Stimulated activated naive B cell treated with anti-CD40 and anti-IgM and Interleukin-4, amounts not matched to agents 10 μg/mL and 1 μg/mL and 100 μg/mL, for 72 hours (primary cell): ENCODE results near the gene ZNF853.
"Not testable (repeated sequence)": the region's sequence is repeated elsewhere in the genome, so short reads cannot be mapped to it uniquely, and the experiment has no call there.

ENCODE experiments used
- ATAC-seq, 2 donors: fragments of 150-1000 bp; cut with Tn5 transposase; replicated peaks; 2 replicates each; pipeline ENCODE4 v1.10.0; 2021; ENCODE audit warnings: moderate library complexity in 1 of 2
- DNase-seq: peaks from one replicate; pipeline ENCODE4 v3.0.0; 2021
- H3K27ac Mint-ChIP-seq: one replicate; pipeline ENCODE4 v1.8.0; 2022; ENCODE audit warnings: mild to moderate bottlenecking, mixed read lengths
- H3K27me3 Mint-ChIP-seq, 2 donors: one replicate each; pipeline ENCODE4 v1.8.0; 2022; ENCODE audit warnings: mixed read lengths in 2 of 2
- H3K36me3 Mint-ChIP-seq, 2 donors: one replicate each; pipeline ENCODE4 v1.8.0; 2022; ENCODE audit warnings: mixed read lengths in 2 of 2, mild to moderate bottlenecking in 1 of 2
- H3K4me1 Mint-ChIP-seq, 2 donors: one replicate each; pipeline ENCODE4 v1.8.0; 2022; ENCODE audit warnings: mixed read lengths in 2 of 2, mild to moderate bottlenecking in 1 of 2
- H3K4me3 Mint-ChIP-seq, 2 donors: one replicate each; pipeline ENCODE4 v1.8.0; 2022; ENCODE audit warnings: mild to moderate bottlenecking in 2 of 2, mixed read lengths in 2 of 2, moderate library complexity in 1 of 2
- H3K9me3 Mint-ChIP-seq, 2 donors: one replicate each; pipeline ENCODE4 v1.8.0; 2022; ENCODE audit warnings: mixed read lengths in 2 of 2, mild to moderate bottlenecking in 1 of 2

The ZNF853 gene

DNA sequence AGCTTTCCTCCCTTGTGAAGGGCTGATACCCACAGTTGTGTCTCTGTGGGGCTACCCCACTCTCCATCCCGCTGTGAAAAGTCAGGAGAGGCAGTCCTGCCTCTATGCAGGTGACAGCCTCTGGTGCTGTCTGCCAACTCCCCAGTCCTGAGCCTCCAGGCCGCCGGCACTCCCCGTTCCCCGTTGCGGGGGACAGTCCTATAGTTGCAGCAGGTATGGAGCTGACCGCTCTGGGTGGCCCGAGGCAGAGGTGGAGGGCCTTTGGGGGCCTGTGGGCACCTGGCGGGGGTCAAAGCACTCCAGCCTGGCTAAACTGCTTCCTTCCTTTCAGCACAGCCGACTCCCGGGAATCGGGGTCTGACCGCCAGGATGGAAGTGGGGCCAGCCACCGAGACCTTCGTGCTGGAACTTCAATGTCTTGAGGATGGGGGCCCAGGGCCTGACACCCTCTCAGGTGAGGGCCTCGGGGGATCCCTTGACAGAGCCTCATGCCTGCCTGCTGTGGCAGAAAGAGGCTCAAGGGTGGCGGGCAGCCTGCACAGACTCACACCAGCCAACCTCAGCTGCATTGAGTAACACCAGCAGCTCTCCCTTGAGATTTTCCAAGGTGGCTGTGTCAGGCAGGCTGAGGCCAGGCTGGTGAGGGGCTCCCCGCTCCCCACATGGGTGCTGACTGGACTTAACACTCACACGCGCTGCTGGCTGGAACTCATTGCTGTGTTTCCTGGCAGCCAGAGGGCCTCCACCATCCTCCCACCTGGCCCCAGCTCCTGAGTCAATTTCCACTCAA lies 1.6 kb downstream of the ZNF853 start:
- H3K36me3 Mint-ChIP-seq: peaks cover 7 to 14% of the 10 kb centered on the region in 2 donors
- peak overlapping the region in 1 of 2 donors; percentile 67 for H3K4me3 Mint-ChIP-seq
- peaks cover 24 to 46% of the 10 kb centered on the region in 2 donors for H3K4me1 Mint-ChIP-seq
- DNase-seq: no peak
- no peak for ATAC-seq
- H3K27me3 Mint-ChIP-seq: peaks cover 0 to 4% of the 10 kb centered on the region in 2 donors
- H3K27ac Mint-ChIP-seq: no peak overlapping the region
- H3K9me3 Mint-ChIP-seq: no peaks in the 10 kb centered on the region

DNA sequence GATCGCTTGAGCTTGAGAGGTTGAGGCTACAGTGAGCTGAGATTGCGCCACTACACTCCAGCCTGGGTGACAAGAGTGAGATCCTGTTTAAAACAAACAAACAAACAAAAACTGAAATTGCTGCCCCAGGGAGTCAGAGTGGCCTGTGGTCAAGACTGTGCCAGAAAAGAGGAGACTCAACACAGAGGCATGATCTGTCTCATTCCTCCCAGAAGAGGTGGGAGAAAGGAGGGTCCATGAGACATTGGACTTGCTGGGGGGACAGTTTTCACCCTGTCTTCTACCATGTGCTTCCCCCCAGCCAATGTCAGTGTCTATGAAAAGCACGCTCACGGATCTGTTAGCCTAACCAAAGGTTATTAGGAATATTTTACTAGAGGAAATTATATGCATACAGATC lies 3.2 kb downstream of the ZNF853 start:
- Mint-ChIP-seq H3K9me3 (no peaks in the 10 kb centered on the region), H3K27ac (peak overlapping the region; percentile 73), H3K4me3 (no peak overlapping the region), H3K27me3 (no peaks in the 10 kb centered on the region), H3K4me1 (peaks cover 20 to 51% of the 10 kb centered on the region in 2 donors), H3K36me3 (peaks cover 7 to 17% of the 10 kb centered on the region in 2 donors)
- ATAC-seq (no peak), DNase-seq (no peak)

DNA sequence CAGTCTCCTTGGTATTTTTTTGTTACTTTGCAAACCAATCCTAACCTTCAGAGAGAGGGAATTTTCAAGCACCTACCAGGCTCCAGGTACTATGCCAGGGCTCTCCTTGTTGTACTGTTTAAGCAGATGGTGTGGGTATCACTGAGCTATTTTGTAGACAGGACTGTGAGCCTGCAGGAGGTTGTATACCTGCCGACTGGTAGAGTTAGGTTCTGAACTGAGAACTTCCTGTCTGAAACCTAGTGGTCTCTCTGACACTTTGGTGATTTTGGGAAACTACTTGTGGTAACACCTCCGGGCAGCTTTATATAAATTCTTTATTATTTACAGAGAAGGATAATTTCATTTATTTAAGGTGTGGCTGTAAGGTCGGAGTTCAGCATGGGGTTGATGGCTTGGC lies 4.6 kb downstream of the ZNF853 start:
- Mint-ChIP-seq H3K4me3 (no peak overlapping the region), H3K27me3 (no peaks in the 10 kb centered on the region), H3K36me3 (peaks cover 7 to 17% of the 10 kb centered on the region in 2 donors), H3K4me1 (peaks cover 28 to 55% of the 10 kb centered on the region in 2 donors), H3K27ac (no peak overlapping the region), H3K9me3 (no peaks in the 10 kb centered on the region)
- ATAC-seq: no peak
- DNase-seq: no peak

DNA sequence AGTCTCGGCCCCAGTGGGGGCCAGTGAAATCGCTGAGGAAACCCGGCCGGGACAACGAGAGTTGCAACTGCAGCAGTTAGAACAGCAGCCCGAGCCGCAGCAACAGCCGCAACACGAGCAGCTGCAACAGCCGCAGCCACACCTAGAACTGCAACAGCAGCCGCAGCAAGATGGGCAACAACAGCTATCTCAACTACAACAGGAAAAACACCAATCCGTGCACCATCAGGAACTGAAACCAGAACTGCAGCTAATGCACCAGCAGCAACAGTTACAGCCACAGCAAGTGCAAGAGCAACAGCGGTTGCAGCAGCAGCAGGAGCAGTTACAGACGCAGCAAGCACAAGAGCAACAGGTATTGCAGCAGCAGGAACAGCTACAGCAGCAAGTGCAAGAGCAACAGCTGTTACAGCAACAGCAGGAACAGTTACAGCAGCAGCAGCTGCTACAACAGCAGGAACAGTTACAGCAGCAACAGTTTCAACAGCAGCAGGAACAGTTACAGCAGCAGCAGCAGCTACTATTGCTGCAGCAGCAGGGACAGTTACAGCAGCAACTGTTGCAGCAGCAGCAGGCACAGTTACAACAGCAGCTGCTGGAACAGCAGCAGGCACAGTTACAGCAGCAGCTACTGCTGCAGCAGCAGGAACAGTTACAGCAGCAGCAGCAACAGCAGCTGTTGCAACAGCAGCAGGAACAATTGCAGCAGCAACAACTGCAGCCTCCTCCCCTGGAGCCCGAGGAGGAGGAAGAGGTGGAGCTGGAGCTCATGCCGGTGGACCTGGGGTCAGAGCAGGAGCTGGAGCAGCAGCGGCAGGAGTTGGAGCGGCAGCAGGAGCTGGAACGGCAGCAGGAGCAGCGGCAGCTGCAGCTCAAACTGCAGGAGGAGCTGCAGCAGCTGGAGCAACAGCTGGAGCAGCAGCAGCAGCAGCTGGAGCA lies 6.1 kb downstream of the ZNF853 start:
- no peaks in the 10 kb centered on the region for H3K27me3 Mint-ChIP-seq
- no peaks in the 10 kb centered on the region for H3K9me3 Mint-ChIP-seq
- DNase-seq (no peak), ATAC-seq (peak; percentile 57 to 59)
- peak overlapping the region; percentile 25 for H3K27ac Mint-ChIP-seq
- H3K4me1 Mint-ChIP-seq: peaks cover 28 to 47% of the 10 kb centered on the region in 2 donors
- H3K4me3 Mint-ChIP-seq: no peak overlapping the region
- H3K36me3 Mint-ChIP-seq: peaks cover 7 to 17% of the 10 kb centered on the region in 2 donors

DNA sequence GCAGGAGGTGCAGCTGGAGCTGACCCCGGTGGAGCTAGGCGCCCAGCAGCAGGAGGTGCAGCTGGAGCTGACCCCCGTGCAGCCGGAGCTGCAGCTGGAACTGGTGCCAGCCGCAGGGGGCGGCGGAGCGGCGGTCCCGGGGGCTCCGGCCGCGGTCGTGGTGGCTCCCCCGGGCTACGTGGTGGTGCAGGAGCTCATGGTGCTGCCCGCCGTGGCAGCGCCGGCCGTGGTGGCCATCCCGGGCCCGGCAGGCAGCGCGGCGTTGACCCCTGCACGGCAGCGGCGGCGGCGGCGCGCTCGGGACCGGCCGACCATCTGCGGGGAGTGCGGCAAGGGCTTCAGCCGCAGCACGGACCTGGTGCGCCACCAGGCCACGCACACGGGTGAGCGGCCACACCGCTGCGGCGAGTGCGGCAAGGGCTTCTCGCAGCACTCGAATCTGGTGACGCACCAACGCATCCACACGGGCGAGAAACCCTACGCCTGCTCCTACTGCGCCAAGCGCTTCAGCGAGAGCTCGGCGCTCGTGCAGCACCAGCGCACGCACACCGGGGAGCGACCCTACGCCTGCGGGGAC lies 6.8 kb downstream of the ZNF853 start:
- Mint-ChIP-seq H3K27ac (no peak overlapping the region), H3K27me3 (no peaks in the 10 kb centered on the region), H3K4me3 (no peak overlapping the region), H3K36me3 (peaks cover 7 to 17% of the 10 kb centered on the region in 2 donors), H3K9me3 (no peaks in the 10 kb centered on the region), H3K4me1 (peaks cover 27 to 44% of the 10 kb centered on the region in 2 donors)
- no peak for ATAC-seq
- DNase-seq: no peak

DNA sequence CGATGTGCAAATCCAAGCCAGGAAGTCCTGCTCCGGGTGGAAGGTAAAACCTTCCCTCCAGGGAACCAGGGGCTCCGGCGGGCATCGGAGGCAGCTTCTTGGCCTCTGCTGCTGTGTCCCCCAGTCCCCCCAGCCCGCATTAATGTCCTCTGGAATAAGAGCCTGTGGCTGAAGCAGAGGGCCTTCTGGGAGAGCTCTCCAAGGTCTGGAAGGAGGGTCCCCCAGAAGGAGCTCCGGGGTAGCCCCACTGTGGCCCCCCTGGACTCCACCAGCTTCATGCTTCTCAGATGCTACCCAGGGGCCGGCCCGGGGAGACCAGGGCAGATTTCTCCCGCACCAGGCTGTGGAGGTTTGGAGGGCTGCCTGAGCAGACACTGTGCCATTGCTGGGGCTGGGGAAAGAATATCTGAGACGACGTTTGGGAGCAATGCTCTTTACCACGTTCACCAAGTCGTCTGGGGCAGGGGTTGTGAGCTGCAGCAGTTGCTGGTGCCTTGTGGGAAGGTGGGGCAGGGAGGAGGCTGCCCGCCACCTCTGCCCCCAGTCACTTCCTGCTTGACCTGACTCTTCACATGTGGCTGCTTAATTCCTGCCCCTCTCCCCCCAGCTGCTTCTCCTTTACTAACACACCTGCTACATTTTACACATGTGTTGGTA lies 8.3 kb downstream of the ZNF853 start:
- H3K36me3 Mint-ChIP-seq: peaks cover 7 to 11% of the 10 kb centered on the region in 2 donors
- H3K9me3 Mint-ChIP-seq: no peaks in the 10 kb centered on the region
- H3K4me1 Mint-ChIP-seq: peaks cover 22 to 44% of the 10 kb centered on the region in 2 donors
- no peak for DNase-seq
- H3K27ac Mint-ChIP-seq: peak overlapping the region; percentile 98
- H3K27me3 Mint-ChIP-seq: no peaks in the 10 kb centered on the region
- peak overlapping the region in 1 of 2 donors; percentile 0 for H3K4me3 Mint-ChIP-seq
- ATAC-seq: peak; percentile 70 to 76

DNA sequence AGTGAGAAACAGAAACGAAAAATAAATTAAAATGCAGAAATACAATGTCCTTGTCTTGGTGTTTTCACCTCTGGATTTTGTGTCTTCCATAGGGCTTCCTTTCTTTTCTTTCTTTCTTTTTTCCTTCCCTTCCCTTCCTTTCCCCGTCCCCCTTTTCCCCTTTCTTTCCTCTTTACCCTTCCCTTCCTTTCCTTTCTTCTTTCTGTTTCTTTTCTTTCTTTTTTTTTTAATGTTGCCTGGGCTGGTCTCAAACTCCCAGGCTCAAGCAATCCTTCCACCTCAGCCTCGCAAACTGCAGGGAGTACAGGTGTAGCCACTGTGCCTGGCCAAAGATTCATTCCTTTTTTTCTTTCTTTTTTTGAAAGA lies 8.8 kb downstream of the ZNF853 start:
- Mint-ChIP-seq H3K4me1 (peaks cover 22 to 41% of the 10 kb centered on the region in 2 donors), H3K36me3 (peaks cover 7 to 11% of the 10 kb centered on the region in 2 donors), H3K27me3 (no peaks in the 10 kb centered on the region), H3K4me3 (peak overlapping the region in 1 of 2 donors; percentile 33), H3K9me3 (no peaks in the 10 kb centered on the region), H3K27ac (peak overlapping the region; percentile 98)
- ATAC-seq: no peak
- no peak for DNase-seq

DNA sequence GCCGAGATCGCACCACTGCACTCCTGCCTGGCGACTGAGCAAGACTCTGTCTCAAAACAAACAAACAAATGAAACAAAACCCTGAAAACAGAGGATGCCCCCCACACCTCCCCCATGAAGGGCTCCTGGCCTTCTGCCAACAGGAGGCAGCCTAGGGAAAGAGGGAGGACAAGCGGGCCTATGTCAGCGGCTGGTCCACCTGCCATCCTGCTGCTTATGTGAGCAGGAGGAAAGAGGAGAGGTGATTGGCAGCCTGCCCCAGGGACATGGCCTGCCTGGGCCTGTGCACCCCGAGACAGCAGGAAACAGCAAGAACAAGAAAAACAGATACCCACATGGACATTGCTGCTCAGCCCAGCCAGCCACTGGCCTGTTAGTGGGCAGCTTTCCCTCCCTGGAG lies 12.6 kb downstream of the ZNF853 start:
- no peak for ATAC-seq
- Mint-ChIP-seq H3K27me3 (no peaks in the 10 kb centered on the region), H3K36me3 (peaks cover 0 to 2% of the 10 kb centered on the region in 2 donors), H3K9me3 (no peaks in the 10 kb centered on the region), H3K4me1 (peaks cover 8 to 15% of the 10 kb centered on the region in 2 donors), H3K4me3 (no peak overlapping the region), H3K27ac (no peak overlapping the region)
- DNase-seq: no peak

DNA sequence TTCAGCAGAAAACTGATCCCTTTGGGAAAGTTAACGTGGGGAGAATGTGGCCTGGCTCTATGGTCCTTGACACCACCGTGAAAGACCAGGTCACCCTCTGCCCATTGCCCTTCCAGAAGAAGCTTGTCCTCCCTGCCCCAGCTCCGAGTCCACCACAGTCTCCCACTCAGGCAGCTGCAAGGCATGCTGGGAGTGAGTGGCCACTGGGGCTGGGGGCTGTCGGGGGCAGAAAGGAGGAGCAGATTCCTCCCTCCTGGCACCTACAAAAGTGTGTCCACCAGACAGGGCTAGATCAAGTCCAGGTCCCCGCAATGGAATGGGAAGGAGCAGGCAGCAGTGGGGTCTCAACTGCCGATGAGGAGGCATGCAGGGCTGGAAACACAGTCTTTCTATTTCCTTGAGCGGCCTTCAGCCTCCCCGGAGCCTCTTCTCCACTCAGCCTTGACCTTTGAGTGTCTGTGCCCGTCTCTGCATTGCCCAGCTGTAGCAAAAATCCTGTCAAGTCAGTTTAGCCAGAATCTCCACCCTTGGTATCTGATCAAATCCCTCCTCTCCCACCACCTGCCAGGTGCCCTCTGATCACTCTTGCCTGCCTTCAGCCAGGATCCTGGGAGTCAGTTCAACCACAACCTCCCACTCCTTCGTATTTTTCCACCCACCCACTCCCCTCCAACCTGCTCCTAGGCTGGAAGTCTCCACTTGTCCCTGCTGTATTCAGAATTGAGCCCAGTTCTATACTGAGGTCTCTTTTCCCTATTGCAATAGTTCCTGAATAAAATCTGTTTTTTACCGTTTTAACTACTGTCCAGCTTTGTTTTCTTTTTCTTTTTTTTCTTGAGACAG lies 14.8 kb downstream of the ZNF853 start:
- H3K4me3 Mint-ChIP-seq: no peak overlapping the region
- H3K9me3 Mint-ChIP-seq: peaks cover 2 to 6% of the 10 kb centered on the region in 2 donors
- no peaks in the 10 kb centered on the region for H3K4me1 Mint-ChIP-seq
- no peaks in the 10 kb centered on the region for H3K27me3 Mint-ChIP-seq
- no peak overlapping the region for H3K27ac Mint-ChIP-seq
- peaks cover 3 to 5% of the 10 kb centered on the region in 2 donors for H3K36me3 Mint-ChIP-seq
- DNase-seq (no peak), ATAC-seq (no peak)

DNA sequence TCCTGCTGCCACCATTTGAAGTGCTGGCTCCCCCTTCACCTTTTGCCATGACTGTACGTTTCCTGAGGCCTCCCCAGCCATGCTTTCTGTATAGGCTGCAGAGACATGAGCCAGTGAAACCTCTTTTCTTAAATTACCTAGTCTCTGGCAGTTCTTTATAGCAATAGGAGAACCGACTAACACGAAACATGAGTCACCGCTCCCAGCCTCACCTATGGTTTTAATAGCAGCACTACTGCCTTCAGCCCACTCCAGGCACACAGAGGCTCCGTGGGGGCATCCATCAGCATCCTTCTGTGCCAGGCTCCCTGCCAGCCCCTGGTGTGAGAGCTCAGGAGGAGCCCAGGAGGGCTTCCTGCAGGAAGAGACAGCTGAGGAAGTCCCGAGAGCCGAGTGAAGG lies 16.2 kb downstream of the ZNF853 start:
- ATAC-seq (no peak), DNase-seq (no peak)
- Mint-ChIP-seq H3K4me3 (no peak overlapping the region), H3K27me3 (no peaks in the 10 kb centered on the region), H3K36me3 (peaks cover 5 to 6% of the 10 kb centered on the region in 2 donors), H3K27ac (no peak overlapping the region), H3K4me1 (peaks cover 4 to 6% of the 10 kb centered on the region in 2 donors), H3K9me3 (peaks cover 2 to 6% of the 10 kb centered on the region in 2 donors)

DNA sequence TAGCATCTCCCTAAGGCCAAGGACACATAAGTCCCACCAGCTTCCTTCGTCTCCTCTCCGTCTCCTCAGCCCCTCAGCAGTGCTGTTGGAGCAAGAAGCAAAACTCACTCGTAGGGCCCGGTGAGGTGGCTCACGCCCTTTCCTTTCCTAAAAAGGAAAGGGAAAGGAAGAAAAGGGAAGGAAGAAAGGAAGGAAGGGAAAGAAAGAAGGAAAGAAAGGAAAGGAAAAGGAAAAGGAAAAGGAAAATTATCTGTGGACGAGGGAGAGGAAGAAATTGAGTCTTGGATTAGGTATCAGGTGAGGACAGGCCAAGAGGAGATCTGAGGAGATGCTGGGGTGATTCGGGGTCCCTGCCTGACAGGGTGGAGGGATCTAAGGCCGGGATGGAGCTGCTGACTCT lies 18.6 kb downstream of the ZNF853 start:
- no peak for DNase-seq
- Mint-ChIP-seq H3K4me3 (no peak overlapping the region), H3K9me3 (peaks cover 2 to 6% of the 10 kb centered on the region in 2 donors), H3K36me3 (peaks cover 16% of the 10 kb centered on the region in 2 donors), H3K27me3 (no peaks in the 10 kb centered on the region), H3K27ac (peak overlapping the region; percentile 9), H3K4me1 (peaks cover 12 to 21% of the 10 kb centered on the region in 2 donors)
- ATAC-seq: no peak

DNA sequence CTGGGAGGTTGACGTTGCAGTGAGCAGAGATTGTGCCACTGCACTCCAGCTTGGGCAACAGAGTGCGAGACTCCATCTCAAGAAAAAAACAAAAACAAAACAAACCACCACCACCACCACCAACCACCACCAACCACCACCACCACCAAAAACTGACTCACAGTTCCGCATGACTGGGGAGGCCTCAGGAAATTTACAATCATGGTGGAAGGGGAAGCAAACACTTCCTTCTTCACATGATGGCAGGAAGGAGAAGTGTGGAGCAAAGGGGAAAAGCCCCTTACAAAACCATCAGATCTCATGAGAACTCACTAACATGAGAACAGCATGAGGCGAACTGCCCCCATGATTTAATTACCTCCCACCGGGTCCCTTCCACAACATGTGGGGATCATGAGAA lies 19.6 kb downstream of the ZNF853 start:
- not testable (repeated sequence) for H3K27me3 Mint-ChIP-seq, ATAC-seq, DNase-seq, H3K9me3 Mint-ChIP-seq, H3K4me3 Mint-ChIP-seq
- Mint-ChIP-seq H3K4me1 (peaks cover 21 to 30% of the 10 kb centered on the region in 2 donors), H3K27ac (peak overlapping the region; percentile 37), H3K36me3 (peaks cover 25% of the 10 kb centered on the region in 2 donors)
